ENCODE measurements around the gene TMEM50B. TPM values are rescaled to one million over a fixed set of nuclear protein-coding genes. Genes with fewer than 3 reads are reported as not detected.

TMEM50B gene
- total and polyA plus RNA-seq, 2 of the 8 experiments (the other 6 are each of a cell fraction or from before 2014, with no cell fraction given) = 16.8 to 20.5 TPM

DNA sequence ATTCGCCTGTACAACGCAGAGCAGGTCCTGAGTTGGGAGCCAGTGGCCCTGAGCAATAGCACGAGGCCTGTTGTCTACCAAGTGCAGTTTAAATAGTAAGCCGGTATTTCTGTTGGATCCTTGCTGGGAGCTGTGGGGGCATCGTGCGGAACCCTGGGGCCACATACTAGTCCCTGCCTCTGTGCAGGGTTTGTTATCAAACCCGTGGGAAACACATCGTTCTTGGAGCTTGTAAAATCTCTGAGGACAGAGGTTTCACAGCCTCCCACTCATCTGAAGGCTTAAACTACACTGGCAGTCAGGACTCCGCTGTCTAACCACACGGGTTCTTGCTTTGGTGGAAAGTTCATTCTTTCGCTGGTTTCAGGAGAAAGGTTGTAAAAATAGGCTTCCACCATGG lies 64.8 kb downstream of the TMEM50B start:
- H3K14ac ChIP-seq (ENCODE audit: insufficient read length) = no peak overlapping the region
- H3K4me3 ChIP-seq (ENCODE audit: extremely low read depth in 1 of 4, insufficient read depth in 2 of 4, low read depth in 3 of 4, low read length in 4 of 4) = no peak overlapping the region
- H3K4me1 ChIP-seq (replicated peaks in 1 of 4; ENCODE audit: control insufficient read depth in 3 of 4, insufficient read depth in 4 of 4, low read length in 3 of 4) = peaks cover 4 to 13% (median 7%) of the 10 kb centered on the region in 4 experiments; a peak in 6 of 7 replicates
- no peak for TF ChIP-seq RNF2 (IDR thresholded peaks at IDR 0.05; ENCODE audit: borderline replicate concordance, low read depth, low read length, missing control alignments, poor library complexity, severe bottlenecking)
- TF ChIP-seq, protein P1, sequence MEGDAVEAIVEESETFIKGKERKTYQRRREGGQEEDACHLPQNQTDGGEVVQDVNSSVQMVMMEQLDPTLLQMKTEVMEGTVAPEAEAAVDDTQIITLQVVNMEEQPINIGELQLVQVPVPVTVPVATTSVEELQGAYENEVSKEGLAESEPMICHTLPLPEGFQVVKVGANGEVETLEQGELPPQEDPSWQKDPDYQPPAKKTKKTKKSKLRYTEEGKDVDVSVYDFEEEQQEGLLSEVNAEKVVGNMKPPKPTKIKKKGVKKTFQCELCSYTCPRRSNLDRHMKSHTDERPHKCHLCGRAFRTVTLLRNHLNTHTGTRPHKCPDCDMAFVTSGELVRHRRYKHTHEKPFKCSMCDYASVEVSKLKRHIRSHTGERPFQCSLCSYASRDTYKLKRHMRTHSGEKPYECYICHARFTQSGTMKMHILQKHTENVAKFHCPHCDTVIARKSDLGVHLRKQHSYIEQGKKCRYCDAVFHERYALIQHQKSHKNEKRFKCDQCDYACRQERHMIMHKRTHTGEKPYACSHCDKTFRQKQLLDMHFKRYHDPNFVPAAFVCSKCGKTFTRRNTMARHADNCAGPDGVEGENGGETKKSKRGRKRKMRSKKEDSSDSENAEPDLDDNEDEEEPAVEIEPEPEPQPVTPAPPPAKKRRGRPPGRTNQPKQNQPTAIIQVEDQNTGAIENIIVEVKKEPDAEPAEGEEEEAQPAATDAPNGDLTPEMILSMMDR (IDR thresholded peaks at IDR 0.05; ENCODE audit: control extremely low read depth in 1 of 3, insufficient read depth in 1 of 3, low read depth in 1 of 3, low read length in 3 of 3) = no peak
- TF ChIP-seq SP4 (IDR thresholded peaks at IDR 0.05; ENCODE audit: low read length) = no peak
- TF ChIP-seq, protein P2, sequence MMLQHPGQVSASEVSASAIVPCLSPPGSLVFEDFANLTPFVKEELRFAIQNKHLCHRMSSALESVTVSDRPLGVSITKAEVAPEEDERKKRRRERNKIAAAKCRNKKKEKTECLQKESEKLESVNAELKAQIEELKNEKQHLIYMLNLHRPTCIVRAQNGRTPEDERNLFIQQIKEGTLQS (IDR thresholded peaks at IDR 0.05; ENCODE audit: insufficient read depth, low read depth, low read length) = no peak
- no peak for TF ChIP-seq BRCA1 (IDR thresholded peaks at IDR 0.05; ENCODE audit: low read depth, low read length)
- no peak for TF ChIP-seq SAP30 (IDR thresholded peaks at IDR 0.05; ENCODE audit: insufficient read depth, insufficient replicate concordance, low read length)
- no peak for TF ChIP-seq TCF12 (IDR thresholded peaks at IDR 0.05; ENCODE audit: low read depth, low read length)
- TF ChIP-seq GABPA (IDR thresholded peaks at IDR 0.05; ENCODE audit: borderline replicate concordance, insufficient read depth, low read length) = no peak
- H3K23me2 ChIP-seq (ENCODE audit: low read depth, low read length) = no peaks in the 10 kb centered on the region
- FAIRE-seq (no peak), DNase-seq (ENCODE audit: low read depth in 1 of 2, low spot score in 2 of 2) (no peak)
- H3K79me2 ChIP-seq (ENCODE audit: control insufficient read depth in 1 of 2, insufficient read depth in 2 of 2, low read length in 2 of 2) = peaks cover 3 to 51% of the 10 kb centered on the region in 2 experiments
- H3K18ac ChIP-seq (ENCODE audit: extremely low read depth, low read length) = no peak overlapping the region
- H2AK5ac ChIP-seq (ENCODE audit: low read depth, low read length) = no peak overlapping the region
- no peak overlapping the region for H2BK120ac ChIP-seq (replicated peaks; ENCODE audit: low read depth, low read length)
- H4K5ac ChIP-seq (ENCODE audit: insufficient read length, low read depth, low read length) = no peak overlapping the region
- no peak overlapping the region for H3K4me2 ChIP-seq (ENCODE audit: insufficient read depth in 1 of 2, low read depth in 2 of 2, low read length in 2 of 2)
- H3K79me1 ChIP-seq (ENCODE audit: low read depth, low read length) = peaks cover 12% of the 10 kb centered on the region
- H3K27ac ChIP-seq (ENCODE audit: low read depth, low read length) = no peak overlapping the region; the same call in 1 of the 2 replicates
- 92% methylated on average over 11 of the region's 11 CpGs; no CpG with 5 or more reads in 1 of the 2 experiments for WGBS, 2 experiments (ENCODE audit: extremely low coverage in 1 of 2, insufficient coverage in 1 of 2, insufficient read length in 1 of 2, insufficient replicate concordance in 2 of 2, low coverage in 1 of 2, low lambda C conversion rate in 2 of 2, missing lambda C conversion rate in 1 of 2)
- no peak overlapping the region for H2AFZ ChIP-seq (ENCODE audit: low read length)
- ChIA-PET CTCF (ENCODE audit: partially characterized antibody) (interaction anchor here (2.1 kb wide), 1 partner anchor 54 kb away, joined by 11 read pairs; no protein-coding TSS in a partner anchor), POLR2A (ENCODE audit: partially characterized antibody) (interaction anchor here (0.9 to 2.1 kb wide), 2 partner anchors 9 kb away, joined by 3 to 6 read pairs; no protein-coding TSS in a partner anchor)
- no peaks in the 10 kb centered on the region for H3K27me3 ChIP-seq (replicated peaks in 1 of 4; ENCODE audit: control insufficient read depth in 3 of 4, extremely low read depth in 1 of 4, insufficient read depth in 3 of 4, low read length in 3 of 4)
- H2BK5ac ChIP-seq (ENCODE audit: low read depth, low read length) = no peak overlapping the region
- no peak overlapping the region for H2BK15ac ChIP-seq (ENCODE audit: low read length)
- H3K9ac ChIP-seq (replicated peaks in 1 of 4; ENCODE audit: extremely low read depth in 1 of 4, low read depth in 3 of 4, low read length in 3 of 4) = no peak overlapping the region
- peaks cover 5 to 7% of the 10 kb centered on the region in 2 experiments for H4K20me1 ChIP-seq (replicated peaks in 1 of 2; ENCODE audit: control insufficient read depth in 1 of 2, insufficient read depth in 2 of 2, low read length in 2 of 2)
- H2BK20ac ChIP-seq (ENCODE audit: low read length) = no peak overlapping the region
- peaks cover 3 to 15% (median 10%) of the 10 kb centered on the region in 4 experiments; a peak in 5 of 8 replicates for H3K36me3 ChIP-seq (ENCODE audit: control insufficient read depth in 2 of 4, insufficient read depth in 4 of 4, low read length in 3 of 4)
- H3K23ac ChIP-seq (ENCODE audit: insufficient read length) = no peak overlapping the region
- H3K9me3 ChIP-seq (ENCODE audit: insufficient read depth in 2 of 2, low read depth in 1 of 2, low read length in 1 of 2) = no peaks in the 10 kb centered on the region
- no peak overlapping the region for H2BK12ac ChIP-seq (ENCODE audit: low read depth, low read length)
- H4K91ac ChIP-seq (replicated peaks; ENCODE audit: insufficient read length, low read length) = no peak overlapping the region
- H4K8ac ChIP-seq (ENCODE audit: extremely low read depth, insufficient read depth, low read length) = no peak overlapping the region
- no peak overlapping the region for H3K4ac ChIP-seq (replicated peaks; ENCODE audit: insufficient read length, low read depth, low read length)
- H3K56ac ChIP-seq (replicated peaks; ENCODE audit: insufficient read length, low read depth, low read length) = no peak overlapping the region
